SHP77 treated with DMSO at 0.1 percent for 48 hours (cell line): Measurements from ENCODE around the gene SLC38A9.
"Not testable (repeated sequence)": the region's sequence is repeated elsewhere in the genome, so short reads cannot be mapped to it uniquely, and the experiment has no call there.

Experiments used
- DNase-seq: peaks from one replicate; lab custom pipeline; 2025; lab: John Stamatoyannopoulos, UW

Gene SLC38A9

GRCh38 chr5:55702598-55703345, 9.4 kb downstream of the SLC38A9 start:
- no peak for DNase-seq

DNA sequence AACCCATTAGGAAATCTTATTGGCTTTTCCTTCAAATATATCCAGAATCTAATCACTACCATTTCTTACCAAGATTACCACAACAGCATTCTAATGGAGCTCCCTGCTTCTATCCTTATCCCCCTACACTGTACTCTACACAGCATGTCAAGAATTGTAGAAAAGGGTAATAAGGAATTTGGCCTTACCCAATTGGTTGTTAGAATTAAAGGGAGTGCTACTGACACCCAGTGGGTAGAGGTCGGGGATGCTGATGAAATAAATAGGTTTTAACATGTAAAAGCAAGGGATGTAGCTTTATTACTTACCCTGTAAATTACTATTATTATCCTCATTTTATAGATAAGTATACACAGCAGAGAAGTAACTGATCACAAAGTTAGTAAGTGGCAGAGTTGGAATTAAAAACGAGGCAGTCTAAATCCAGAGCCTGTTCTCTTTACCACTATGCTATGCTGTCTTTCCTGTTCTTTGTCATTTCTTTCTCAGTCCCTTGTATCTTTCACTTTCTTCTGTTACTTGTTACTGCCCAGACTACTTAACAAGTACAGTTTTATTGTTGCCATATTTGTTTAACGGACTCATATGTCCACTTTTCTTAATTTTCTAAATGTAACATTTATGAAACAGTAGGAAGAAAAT, 10.5 kb downstream of the SLC38A9 start:
- no peak for DNase-seq

DNA sequence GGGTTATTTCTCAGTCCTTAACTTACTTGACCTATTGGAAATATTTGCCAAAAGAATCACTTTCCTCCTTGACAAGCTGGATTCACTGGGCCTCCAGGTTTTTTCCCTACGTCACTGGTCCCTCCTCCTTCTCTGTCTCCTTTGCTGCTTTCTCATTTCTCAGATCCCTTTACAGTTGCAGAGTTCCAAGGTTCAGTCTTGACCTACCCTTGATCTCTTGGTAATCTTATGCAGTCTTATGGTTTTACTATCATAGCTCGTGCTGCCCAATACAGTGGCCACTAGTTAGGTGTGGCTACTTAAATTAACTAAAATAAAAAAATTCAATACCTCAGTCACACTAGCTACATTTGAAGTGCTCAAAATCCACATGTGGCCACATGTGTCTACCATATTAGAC, 11.4 kb downstream of the SLC38A9 start:
- DNase-seq = no peak

GRCh38 chr5:55699041-55699688, 13.0 kb downstream of the SLC38A9 start:
- DNase-seq = no peak

DNA sequence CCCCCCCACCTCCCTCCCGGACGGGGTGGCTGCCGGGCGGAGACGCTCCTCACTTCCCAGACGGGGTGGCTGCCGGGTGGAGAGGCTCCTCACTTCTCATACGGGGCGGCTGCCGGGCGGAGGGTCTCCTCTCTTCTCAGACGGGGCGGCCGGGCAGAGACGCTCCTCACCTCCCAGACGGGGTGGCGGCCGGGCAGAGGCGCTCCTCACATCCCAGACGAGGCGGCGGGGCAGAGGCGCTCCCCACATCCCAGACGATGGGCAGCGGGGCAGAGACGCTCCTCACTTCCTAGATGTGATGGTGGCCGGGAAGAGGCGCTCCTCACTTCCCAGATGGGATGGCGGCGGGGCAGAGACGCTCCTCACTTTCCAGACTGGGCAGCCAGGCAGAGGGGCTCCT, 15.4 kb downstream of the SLC38A9 start:
- DNase-seq = not testable (repeated sequence)

DNA sequence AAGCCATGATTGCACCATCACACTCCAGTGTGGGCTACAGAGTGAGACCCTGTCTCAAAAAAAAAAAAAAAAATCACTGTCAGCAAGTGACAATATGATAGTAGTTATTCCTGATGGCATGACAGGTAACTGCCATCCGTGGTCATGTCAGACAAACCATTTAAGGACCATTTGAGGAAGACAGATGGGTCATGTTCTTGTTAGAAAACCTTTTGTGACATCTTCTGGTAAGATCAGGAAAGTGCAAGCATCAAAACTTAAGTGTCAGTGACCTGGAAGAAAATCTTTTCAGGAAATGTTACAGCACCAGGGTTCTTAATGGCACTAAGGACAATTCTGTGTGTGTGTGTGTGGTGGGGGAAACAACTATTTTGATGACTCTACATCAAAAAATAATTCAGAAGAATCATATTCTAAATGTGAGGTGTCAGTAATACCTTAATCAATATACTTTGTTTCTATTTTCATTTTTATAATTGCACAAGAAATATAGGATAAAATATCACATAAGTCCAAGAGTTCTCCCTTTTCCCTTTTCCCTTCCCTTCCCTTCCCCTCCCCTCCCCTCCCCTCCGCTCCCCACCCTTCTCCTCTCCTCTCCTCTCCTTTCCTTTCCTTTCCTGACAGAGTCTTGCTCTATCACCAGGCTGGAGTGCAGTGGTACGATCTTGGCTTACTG, 17.8 kb downstream of the SLC38A9 start:
- DNase-seq = no peak

DNA sequence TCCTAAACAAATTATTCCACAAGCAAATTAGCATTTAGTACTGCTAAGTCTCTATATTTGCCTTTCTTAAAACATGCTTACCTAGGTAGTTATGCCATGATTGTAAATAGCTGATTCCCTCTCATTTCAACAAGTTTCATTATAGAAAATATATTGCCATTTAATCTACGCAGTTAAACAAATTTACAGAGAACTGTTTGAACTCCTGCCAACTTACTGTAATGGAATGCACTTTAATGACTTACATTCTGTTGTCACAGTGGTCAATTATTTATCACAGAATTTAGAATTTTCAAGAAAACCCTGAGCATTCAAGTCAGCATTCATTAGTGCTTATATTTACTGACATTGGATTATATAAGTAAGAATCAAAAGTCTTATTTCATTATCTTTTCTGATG, 19.6 kb downstream of the SLC38A9 start:
- DNase-seq = no peak

DNA sequence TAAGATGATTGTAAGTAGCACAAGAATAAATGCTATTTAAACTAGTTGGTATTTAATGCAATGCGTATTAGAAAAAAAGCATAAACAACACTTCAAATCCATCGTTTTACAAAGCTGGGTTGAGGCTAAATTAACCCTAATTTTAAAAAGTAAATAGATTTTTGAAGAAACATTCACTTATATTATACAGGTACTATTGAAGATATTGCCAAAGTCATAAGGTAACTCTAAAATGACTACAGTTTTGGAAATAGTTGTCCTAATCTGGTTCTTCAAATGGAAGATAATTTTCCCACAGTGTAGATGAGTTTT, 20.1 kb downstream of the SLC38A9 start:
- DNase-seq = no peak

DNA sequence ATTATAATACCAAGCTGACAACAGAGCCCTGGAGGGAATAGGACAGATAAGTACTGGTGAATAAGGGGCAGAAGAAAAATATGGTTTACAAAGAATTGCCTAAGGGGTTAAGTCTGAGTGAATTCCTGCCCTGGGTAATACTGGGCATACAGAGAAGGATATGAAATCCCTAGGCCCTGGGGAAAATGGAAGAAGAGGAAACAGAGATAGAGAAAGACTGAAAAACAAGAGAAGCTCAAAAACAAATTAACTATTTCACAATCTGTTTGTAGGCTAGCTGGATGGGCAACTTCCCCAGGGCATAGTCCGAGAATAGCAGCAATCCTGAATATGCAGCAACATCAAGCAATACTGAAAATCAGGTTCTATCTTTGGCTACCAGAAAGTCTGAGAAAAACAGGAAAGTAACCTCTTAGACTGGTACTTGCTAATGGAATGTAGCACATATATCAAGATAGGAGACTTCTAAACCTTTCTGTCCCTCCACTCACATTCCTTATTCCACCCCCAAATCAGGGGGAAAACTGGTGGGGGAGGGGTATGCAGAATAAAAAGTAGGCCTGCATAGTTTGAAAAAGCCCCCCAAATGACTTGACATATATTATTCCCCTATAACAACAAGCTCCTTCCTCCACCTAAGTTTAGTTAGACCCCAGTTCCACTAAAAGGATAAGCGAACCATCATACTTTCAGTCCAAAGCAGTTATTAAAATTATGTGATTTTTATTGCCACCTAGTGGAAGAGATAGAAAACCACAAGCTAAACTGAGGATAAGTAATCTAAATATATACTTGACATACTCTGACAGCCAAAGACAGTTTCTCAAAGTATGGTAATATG, 20.6 kb downstream of the SLC38A9 start:
- peak; percentile 36 for DNase-seq

DNA sequence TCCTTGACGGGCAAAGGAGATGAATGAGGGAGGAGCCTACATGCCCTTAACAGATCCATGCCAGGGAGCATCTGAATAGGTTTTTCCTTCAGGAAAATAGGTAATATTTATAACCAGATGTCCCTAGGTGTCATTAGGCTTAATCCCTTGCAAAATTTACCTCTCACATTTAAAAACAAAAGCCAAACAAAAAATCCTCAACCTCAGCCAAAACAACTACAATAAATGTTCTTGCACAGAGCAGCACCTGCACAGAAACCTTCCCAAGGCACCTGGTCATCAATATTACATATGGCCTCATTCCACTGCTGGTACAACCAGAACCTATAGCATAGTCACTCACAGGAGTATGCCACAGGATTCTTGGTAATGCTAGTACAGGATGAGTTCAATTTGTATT, 30.1 kb downstream of the SLC38A9 start:
- DNase-seq = no peak

- no peak for DNase-seq
These were observed 30.8 kb downstream of the SLC38A9 start for GRCh38 chr5:55681301-55681700.

DNA sequence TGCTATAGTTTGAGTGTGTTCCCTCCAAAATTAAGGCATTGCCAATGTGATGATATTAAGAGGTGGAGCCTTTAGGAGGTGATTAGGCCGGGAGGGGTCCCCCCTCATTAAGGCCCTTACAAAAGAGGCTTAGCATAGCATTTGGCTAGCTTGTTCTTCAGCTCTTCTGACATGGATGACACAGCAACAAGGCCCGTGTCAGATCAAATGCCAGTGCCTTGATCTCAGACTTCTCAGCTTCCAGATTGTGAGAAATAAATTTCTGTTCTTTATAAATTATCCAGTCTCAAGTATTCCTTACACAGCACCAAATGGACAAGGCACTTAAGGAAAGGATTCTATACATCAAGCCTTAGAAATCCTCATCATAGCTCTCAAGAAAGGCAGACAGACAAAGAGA, 31.8 kb downstream of the SLC38A9 start:
- DNase-seq = no peak

DNA sequence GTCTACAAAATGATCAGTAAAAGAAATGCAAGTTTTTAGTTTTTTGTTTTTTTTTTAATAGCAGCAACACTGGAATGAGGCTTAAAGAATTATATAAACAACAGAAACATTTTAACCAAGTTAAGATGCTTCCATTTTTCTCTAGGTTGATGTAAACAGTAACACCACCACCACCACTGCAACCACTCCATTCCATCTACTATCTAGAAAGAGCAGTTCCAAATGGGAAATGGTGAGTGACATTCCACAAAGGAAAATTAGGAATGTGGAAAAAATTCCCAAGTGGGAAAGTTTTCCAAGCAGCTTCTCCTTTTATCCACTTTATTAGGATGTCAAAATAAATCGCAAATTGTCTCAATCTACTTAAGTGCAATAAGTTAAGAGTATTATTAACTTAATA, 32.6 kb downstream of the SLC38A9 start:
- DNase-seq = no peak

DNA sequence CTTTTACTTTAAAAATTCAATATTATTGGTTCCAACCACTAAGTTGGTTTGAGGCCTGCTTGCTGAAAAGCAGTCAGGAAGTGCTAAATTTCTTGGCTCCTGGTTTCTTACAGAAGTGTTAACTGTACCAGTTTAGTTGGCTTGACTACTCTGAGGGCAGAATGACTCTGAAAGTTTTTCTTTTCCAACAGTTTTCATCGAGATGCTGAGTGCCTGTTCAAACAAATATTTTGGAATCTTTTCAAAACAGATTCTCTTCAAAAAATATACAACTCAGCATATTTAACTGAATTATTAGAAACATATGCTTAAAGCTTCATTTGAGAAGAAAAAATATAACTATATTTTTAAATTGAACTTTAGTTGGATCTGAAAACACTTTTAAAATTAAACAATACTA, 37.0 kb downstream of the SLC38A9 start:
- DNase-seq = no peak

DNA sequence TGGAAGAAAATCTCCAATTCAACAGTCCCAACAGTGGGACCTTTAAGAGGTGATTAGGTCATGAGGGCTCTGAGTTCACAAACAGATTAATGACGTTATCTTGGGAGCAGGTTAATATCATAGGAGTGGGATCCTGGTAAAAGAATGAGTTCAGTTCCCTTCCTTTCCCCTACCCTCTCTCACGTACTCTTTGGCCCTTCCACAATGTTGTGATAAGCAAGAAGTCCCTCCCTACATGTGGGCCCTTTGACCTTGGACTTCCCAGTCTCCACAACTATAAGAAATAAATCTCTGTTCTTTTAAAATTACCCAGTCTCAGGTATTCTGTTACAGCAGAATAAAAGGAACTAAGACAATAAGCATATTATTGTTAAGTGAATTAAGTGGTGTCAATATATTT, 37.8 kb downstream of the SLC38A9 start:
- DNase-seq = no peak

- no peak for DNase-seq
These were observed 39.6 kb downstream of the SLC38A9 start for GRCh38 chr5:55672477-55672911.

DNA sequence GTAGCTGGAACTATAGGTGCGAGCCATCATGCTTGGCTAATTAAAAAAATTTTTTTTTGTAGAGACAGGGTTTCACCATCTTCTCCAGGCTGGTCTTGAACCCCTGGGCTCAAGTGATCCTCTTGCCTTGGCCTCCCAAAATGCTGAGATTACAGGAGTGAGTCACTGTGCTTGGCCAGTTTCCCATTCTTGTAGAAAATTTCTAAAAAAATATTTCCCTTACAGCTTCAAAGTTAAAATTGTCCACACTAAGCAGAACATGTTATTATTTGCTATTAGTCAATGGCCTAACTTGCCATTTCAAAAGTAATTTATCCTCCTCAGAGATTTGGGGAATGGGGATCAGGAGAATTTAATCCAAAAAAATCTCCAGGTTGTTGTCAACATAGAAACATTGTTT, 40.1 kb downstream of the SLC38A9 start:
- DNase-seq = no peak

GRCh38 chr5:55668356-55668755, 43.8 kb downstream of the SLC38A9 start:
- DNase-seq = no peak

- DNase-seq = no peak
These were observed 44.2 kb downstream of the SLC38A9 start for GRCh38 chr5:55667938-55668337.

DNA sequence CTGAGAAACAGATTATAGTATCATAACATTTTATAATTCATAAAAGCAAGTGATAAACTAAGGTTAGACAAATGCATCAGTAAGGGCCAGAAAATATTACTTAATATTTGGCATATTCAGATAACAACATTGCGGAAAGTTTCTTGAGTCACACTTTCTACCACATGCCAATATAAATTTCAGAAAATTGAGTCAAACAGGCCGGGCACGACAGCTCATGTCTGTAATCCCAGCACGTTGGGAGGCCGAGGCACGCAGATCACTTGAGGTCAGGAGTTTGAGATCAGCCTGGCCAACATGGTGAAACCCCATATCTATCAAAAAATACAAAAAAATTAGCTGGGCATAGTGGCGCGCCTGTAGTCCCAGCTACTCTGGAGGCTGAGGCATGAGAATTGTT, 47.1 kb downstream of the SLC38A9 start:
- DNase-seq = no peak

DNA sequence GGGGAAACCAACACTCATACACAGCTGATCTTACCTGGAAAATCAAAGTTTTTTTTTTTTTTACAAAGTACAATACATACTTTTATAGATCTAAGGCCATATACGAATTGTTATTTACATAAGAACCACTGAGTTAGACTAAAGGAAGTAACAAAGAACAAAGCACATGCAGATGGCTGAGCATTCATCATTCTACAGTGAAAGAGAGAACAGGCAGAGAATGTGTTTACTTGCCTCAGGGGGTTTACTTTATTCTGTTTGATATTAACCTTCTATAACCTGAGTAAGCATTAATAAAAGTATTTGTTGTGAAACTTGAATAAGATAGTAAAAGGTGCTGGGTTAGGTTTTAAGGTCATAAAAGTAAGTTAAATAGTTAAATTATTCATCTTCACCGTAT, 54.7 kb downstream of the SLC38A9 start:
- DNase-seq = no peak

DNA sequence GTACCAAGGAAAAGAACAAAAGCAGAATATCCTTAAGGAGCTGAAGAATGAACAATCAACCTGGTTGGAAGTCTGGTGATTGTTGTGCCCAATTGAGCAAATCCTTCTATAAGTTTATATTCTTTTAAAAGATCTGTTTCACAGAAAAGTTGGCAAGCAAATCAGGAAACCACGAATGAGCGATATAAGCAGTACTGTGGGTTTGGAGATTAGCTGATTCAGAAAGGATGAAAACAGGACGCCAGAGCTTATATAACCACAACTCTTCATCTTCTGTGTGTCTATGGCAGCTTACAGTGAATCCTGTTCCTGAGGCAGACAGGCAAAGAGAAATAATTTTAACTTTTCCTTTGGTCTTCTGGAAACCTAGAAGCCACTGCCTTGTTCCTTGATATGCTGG, 61.7 kb downstream of the SLC38A9 start:
- no peak for DNase-seq
